ENCODE measurements around the gene PAK3. TPM values are rescaled to one million over a fixed set of nuclear protein-coding genes. Genes with fewer than 3 reads are reported as not detected.

Gene PAK3
- 0.59 and 3.5 TPM in 2 replicates for total RNA-seq (ENCODE audit: low replicate concordance)

DNA sequence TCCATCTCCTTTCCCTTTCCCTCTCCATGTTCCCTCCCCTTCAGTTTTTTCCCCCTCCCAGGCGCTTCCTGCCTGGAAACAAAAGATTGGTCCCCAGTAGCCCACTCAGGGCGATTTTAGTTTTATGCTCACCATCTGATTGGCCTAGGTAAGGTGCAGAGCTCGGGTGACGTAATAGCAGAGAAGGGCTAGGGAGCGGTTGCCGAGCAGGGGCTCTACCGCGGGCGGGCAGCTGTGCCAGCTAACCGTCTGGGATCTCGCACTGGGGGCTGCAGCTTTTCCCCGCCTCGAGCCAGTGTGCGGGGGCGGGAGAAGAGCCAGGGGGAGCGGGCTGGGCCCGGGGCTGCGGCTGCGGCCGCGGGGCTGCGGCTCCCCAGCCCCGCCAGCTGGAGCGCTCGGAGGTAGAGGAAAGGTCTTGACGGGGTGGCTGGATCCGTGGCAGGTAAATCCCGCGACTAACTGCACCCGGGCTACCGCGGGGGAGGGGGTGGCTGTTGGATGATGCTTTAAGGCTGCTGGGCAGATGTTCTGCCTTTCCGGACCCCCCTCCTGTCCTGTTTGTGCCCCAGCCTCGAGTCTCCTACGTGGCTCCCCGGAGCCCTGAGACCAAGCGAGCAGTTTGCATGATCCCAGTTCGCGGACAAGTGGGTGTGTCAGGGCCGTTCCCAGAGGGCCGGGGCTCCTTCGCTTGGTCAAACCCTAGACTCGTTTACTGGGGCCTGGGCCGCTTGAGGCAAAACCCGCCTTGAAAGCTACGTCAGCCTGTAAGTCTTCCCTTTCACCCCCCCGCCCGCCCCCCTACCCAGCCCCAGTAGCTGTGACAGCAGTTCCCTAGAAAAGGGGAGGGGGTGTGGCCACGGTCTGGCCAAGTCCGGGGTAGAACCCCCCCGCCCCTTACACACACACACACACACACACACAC, at the start of gene PAK3:
PAK3 (plus strand) TSS at position 218 of the 922 bp plus-strand sequence. CDS start 26,913 bp downstream, outside the sequence.

DNA sequence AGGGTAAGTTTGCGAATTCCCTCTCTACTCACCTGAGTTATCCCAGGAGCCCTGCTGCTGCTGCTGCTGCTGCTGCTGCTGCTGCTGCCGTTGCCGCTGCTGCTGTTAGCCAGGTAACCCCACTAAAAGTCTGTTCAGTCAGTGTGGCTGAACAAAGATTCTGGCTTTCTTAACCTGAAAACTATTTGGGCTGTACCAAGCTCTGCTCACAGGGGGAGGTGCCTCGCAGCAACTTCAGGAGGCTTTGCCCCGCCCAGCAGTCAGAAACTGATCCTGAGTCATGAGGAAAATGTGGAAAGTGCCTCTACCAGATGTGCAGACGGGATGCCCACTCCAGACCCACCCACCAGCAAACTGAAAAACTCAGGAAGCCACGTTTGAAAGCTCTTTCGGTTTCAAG, 174.3 kb downstream of the PAK3 start, which contains the start of gene CAPN6:
CAPN6 (minus strand) TSS at position 145 of the 400 bp plus-strand sequence. CDS start 6,547 bp downstream, outside the sequence.

Other genes with a start within 250 kb of the PAK3 start
- not detected in 2 replicates for gene CAPN6, start 174.3 kb downstream of the PAK3 start, total RNA-seq (ENCODE audit: low replicate concordance)

Data from smooth muscle cell of the coronary artery (primary cell).